Upper lobe of left lung (tissue), 4 donors: Measurements from ENCODE around the gene RNF214.

Source experiments
- EP300 ChIP-seq, 4 donors: sonication (generic); formaldehyde crosslinking; IDR thresholded peaks; one replicate each; pipeline ENCODE4 v1.5.1; 2017; ENCODE audit warnings: antibody characterized with exemption in 4 of 4, control low read depth in 2 of 4
- POLR2AphosphoS5 ChIP-seq, 2 donors: sonication (generic); formaldehyde crosslinking; IDR thresholded peaks; one replicate each; pipeline ENCODE4 v1.5.1; 2017; ENCODE audit warnings: antibody characterized with exemption in 2 of 2
- TF ChIP-seq, protein P1 (sequence below), 6 experiments: fragments of 450-650 bp in 4 of 6; fragments of 200-600 bp in 2 of 6; sonication (generic) in 2 of 6; IDR thresholded peaks; one replicate each; pipeline ENCODE4 v1.5.1; 2016 to 2019; ENCODE audit warnings: antibody characterized with exemption in 6 of 6

DNA sequence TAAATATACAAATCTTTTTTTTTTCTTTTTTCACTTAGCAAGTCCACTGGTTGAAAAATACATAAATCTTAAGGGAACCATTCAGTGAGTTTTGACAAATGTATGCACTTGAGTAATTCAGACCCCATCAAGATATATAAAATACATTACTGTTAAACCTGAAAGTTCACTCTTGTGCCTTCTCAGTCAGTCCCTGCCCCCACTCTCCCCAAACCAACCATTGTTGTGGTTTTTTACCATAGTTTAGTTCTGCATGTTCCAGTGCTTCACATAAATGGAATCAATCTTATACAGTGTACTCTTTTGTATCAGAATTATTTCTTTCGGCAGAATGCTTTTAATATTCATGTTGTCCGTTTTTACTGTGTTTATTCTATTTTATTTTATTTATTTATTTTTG lies 26.1 kb downstream of the RNF214 start:
- TF ChIP-seq, protein P1, sequence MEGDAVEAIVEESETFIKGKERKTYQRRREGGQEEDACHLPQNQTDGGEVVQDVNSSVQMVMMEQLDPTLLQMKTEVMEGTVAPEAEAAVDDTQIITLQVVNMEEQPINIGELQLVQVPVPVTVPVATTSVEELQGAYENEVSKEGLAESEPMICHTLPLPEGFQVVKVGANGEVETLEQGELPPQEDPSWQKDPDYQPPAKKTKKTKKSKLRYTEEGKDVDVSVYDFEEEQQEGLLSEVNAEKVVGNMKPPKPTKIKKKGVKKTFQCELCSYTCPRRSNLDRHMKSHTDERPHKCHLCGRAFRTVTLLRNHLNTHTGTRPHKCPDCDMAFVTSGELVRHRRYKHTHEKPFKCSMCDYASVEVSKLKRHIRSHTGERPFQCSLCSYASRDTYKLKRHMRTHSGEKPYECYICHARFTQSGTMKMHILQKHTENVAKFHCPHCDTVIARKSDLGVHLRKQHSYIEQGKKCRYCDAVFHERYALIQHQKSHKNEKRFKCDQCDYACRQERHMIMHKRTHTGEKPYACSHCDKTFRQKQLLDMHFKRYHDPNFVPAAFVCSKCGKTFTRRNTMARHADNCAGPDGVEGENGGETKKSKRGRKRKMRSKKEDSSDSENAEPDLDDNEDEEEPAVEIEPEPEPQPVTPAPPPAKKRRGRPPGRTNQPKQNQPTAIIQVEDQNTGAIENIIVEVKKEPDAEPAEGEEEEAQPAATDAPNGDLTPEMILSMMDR (IDR thresholded peaks at IDR 0.05): no peak
- no peak for TF ChIP-seq EP300 (IDR thresholded peaks at IDR 0.05)
- no peak for TF ChIP-seq POLR2AphosphoS5 (IDR thresholded peaks at IDR 0.05)
